Stimulated activated CD4-positive, alpha-beta T cell treated with anti-CD3 and anti-CD28 coated beads, Interleukin-12 subunit alpha, Interleukin-12 subunit beta, amount 100 ng/mL, for 48 hours (primary cell): ENCODE measurements around the gene RBFOX1.

ENCODE experiments used
- DNase-seq, 3 donors: peaks; one replicate each; pipeline ENCODE4 v3.0.0-alpha.2; 2020; ENCODE audit warnings: low read depth in 2 of 3, low spot score in 1 of 3

The RBFOX1 gene

DNA sequence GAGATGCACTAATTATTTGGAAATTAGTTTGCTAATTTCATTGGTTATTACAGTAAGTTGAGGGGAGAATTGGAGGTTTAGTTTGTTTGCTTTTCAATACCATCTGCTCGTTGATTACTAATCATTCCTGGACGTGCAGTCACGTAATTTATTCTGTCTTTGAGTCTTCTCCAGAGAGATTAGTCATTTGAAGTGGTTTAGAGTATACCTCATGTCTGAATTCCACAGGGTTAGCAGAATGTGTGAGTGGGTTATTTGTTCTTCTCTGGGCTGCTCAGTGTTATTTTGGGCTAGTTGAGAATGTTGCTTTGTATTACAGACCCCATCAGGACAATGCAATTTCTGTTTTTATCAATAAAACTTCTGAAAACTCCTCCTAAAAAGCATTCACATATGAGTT, 265.0 kb downstream of the RBFOX1 start:
- DNase-seq = no peak

DNA sequence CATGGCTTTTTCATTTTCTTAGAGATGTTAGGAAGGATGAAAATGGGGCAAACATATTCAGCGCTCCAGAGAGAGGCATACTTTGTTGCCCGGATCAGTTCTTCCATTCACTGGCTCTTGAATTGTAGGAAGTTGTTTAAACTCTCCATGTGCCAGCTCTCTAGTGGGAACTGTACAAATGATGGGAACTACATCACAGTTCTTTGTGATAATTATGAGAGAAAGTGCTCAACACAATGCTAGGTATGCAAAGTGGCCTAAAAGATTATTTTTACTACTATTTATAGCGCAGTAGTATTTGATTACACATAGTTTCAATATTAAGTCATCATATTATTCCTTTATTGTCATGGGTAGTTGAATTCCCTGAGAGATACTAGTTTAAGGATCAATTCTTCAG, 268.5 kb downstream of the RBFOX1 start:
- DNase-seq = no peak

DNA sequence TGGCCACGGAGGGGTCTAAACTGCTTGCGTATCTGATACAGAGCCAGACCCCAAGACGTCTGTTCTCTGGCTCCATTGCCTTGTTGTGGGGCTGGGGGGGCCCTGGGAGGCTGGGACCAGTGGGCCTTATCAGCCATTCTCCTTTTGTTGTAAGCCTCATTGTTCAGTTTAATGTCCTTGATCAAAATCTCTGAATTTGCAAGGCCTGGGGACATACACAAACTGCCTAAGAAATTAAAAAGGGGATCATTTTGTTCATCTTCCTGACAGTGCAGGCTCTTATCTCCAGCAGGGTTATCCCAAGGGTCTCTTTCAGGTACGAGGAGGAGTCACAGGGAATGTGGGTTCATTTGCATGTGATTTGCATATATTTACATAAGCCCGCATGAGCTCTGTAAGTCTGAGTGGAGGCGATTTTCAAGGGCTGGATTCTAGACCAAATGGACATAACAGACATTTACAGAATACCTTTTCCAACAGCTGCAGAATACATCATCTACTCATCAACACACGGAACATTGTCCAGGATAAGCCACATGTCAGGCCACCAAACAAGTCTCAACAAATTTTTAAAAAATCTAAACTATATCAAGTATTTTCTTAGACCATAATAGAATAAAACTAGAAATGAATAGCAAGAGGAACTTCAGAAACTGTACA, 269.8 kb downstream of the RBFOX1 start:
- no peak for DNase-seq

DNA sequence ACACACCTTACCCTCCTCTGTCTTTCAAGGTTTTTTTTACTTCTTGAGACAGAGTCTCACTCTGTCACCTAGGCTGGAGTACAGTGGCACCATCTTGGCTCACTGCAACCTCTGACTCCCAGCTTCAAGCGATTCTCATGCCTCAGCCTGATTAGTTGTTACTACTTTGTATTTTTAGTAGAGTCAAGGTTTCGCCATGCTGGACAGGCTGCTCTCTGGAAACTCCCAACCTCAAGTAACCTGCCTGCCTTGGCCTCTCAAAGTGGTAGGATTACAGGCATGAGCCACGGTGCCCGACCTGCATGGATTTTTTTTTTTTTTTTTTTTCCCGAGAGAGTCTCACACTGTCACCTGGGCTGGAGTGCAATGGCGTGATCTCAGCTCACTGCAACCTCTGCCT, 273.2 kb downstream of the RBFOX1 start:
- no peak for DNase-seq

DNA sequence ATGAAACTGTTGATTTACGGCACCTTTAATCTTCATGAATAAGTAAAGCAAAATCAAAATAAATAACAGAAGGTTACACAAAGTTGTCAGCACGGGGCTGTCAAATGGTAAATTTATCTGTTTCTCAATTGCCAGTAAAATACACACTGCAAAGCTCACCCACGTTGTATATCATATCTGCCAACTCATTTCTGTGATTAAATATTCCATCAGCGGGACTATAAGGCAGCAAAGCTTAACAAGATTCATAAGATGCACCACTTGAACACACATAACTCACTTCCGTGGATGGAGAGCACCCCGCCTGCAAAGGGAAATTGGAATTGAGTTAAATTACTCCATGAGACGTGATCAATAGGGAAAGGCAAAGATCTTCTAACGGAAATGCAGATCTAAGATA, 280.0 kb downstream of the RBFOX1 start:
- DNase-seq = no peak

DNA sequence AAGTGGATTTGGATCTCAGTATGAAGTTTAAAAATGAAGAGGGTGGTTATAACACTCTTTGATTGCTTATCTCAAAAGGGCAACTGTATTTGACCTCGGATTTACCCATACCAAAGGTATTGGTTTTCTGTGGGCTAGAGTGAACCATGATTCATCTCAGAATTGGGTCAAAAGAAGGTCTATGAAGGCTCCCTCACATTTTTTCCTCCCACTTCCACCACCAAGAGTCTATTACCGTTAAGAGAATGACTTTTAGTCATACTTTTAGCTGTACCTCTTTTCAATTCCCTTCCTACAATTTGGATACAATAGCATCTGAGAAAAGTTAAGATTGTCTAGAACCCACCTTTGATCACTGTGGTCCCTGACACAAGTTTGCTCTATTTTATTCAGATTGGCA, 280.9 kb downstream of the RBFOX1 start:
- DNase-seq = no peak

DNA sequence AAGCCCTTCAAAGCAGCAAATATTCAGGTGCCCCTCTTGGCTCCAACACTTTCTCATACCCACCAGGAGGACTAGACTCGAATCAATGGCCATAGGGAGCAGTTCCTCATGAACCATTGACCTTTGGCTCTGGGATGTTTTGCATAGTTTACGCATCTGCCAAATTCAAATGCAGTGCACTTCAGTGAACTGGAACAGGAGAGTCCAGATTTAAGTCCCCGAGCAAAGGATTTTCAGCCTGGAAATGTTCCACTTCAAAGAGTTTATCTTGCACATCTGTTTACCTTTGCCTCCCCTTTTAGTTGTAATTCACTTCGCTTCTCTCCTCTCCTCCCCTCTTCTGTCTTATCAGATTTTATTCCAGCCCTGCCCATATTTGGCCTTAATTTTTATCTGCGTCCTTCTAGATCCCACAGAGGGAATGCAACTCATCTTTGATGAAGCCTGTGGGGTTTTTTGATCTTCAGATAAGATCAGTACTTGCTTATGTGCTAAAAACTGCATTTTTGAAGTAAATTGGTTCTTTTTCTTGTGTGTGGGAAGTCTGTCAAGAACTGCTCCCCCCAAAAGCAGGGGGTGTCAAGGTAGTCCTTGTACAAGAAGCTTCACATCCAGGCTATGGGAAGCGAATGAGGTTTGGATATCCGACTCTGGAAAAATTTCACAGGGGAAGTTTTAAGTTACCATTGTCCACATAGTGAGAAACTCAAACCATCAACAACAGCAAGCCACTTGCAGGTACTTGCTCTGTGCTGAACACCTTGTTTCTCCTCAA, 281.6 kb downstream of the RBFOX1 start:
- DNase-seq = no peak

DNA sequence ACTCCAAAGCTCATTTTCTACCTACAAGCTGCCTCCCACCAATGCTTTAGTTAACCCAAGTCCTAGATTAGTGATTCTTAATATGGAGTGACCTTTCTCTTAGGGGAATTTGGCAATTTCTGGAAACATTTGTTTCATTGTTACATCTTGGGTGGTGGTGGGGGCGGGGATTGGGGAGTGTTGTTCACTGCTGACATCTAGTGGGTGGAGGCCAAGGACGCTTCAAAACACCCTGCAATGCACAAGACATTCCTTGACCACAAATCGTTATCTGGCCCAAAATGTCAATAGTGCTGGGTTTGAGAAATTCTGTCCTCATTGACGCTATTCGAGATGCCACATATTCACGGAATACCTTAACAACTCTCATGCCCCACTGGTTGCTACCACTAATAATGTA, 282.9 kb downstream of the RBFOX1 start:
- DNase-seq = no peak

DNA sequence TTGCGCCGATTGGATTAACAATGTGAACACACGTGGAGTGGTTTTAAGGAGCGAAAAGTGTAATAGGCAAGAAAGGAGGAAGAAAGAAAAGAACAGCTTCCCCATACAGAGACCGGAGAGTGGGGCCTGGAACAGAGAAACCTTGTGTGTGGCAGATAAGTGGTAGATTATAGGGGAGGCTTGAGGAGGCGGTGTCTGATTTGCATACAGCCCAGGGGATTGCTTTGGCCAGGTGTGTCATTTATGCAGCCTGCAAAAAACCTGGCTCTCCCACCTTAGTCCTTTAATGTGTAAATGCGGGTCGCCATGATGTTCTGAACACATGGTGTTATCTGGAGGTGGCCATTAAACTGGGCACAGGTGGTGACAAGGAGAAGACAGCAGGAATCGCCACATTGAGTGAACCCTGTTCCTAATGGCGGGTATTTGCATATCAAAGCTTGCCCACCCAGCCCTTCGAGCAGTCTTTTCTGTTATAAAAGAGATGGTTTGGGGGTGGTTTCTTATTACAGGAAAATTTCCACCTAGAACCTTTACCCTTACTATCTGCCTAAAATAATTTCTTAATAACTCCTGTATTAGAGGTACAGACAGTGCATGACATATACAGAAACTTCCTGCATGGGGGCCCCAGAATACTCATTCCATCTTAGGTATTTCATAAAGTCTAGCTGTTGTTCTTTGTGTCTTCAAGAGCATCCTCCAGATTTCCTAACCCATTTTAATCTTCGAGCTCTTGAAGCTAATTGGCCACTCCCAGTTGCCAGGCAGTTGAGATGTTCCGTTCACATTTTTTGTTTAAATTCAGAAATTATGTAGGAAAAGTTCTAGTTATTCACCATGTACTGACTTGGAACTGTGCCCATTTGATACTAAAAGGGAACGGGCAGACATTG, 292.5 kb downstream of the RBFOX1 start:
- DNase-seq = no peak

DNA sequence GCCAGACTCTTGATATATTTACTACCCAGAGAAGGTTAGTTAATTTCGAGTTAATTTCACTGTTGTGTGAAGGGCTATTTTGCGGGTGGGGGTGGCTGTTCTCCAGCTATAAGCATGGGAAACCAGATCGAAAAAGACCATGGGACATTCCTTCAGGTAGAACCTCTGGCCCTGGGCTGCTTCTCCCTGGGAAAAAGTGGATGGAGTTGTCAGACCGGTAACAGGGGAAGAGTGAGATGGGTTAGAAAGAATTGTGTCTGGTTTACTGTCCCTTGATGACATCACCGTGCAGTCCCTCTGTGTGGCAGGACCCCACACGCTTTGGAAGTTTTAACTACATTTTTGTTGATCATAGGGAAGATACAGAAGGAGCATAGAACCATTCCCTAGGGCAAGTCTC, 296.3 kb downstream of the RBFOX1 start:
- DNase-seq = no peak

DNA sequence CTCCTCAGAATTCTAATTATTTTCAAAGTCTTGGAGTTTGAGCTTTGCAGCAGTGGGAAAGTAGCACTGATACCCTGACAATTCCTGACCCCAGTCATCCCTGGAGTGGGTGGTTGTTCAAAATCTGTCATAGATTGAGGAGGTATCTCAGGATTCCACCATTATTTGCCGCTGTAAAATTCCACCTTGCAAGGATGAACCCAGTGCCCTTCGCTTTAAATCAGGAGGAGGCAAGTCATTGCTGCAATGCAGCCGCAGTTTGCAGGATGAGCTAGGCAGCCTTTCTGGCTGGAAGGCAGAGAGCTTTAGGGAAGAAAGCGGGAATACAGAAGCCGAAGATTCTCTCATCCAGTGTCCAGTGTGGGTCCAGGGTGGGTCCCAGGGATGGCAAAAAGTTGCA, 296.9 kb downstream of the RBFOX1 start:
- no peak for DNase-seq

DNA sequence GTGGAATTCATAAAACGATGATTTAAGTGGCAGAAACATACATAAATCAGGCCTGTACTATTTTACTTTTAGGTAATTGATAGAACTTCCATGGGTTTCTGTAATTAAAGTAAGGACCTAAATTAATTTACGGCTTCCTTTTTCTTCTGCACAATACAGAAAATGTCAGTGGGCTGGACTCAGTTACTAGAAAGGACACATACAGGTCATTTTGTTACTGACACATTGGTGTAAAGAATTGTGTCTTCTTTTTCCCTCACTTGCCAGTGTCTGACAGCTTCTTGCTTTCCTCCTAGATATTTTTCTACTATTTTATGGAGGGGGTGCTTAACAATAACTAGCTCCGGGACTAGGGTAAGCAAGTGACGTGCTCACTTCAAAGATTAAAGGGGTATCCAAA, 304.8 kb downstream of the RBFOX1 start:
- no peak for DNase-seq

DNA sequence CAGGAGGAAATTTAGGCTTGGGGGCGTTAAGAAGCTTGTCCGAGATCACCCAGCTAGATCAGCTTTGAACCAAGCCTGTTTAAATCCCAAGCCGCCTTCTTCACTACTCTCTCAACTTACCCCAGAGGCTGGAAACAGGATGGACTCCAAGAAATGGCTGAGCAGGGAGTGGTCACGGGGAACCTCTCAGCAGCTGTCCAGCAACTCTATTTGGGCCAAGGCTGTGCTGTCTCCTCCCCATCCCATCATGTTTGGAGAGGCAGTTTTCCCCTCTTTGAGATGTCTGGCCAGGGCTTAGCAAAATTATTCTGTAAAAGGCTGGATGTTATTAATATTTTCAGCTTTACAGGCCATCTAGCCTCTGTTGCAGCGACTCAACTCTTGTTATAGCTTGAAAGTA, 305.7 kb downstream of the RBFOX1 start:
- no peak for DNase-seq

DNA sequence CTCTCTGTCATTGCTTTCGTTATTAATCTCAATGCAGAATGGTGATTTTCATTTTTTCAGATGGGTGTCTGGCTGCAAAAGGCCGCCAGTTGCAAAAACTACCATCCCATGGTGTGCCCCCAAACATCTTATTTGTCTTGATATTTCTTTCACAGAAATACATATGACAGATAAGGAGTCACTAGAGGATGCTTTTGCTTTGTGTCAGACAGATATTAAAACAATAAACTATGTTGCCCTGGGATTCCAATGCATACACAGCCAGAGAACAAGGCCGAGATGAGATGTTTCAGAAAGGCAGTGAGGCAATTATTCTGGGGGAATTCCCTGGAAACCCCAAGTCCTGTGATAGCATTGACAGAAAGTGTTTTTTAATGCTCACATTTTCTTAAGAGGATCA, 307.7 kb downstream of the RBFOX1 start:
- DNase-seq = no peak

DNA sequence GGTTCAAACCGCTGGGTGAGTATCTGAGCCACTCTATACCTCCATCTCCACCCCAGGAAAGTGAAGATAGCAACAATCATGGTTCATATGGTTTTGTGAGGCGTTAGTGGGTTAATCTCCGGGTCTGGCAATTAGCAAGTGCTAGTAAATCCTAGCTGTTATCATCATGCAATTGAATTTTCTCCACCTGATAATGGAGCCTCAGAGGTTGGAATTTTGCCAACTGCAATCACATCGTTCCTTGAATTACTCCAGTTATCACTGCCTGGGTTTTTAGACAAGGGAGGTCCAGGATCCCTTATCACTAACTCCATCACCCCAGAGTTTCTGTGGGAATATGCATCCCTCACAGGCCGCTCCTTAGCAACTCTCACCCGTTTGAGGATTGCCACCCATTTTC, 311.5 kb downstream of the RBFOX1 start:
- DNase-seq = no peak

DNA sequence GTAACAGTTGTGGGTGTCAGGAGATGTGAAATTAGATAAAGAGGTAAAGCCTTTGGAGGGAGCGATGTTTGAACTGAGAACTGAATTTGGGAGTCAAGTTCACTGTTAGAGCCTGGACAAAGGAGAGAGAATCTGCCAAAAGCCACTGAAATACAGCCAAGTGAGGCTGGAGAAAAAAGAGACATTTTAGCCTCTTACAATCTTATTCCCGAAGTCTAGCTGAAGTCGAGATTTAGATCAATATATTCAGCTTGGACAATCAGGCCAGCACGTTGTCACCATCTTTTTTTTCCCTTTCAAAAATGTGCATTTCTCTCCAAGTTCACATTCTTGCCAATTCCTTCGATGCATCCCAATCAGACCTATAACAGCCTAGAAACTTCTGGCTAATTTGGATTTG, 312.2 kb downstream of the RBFOX1 start:
- DNase-seq = no peak

DNA sequence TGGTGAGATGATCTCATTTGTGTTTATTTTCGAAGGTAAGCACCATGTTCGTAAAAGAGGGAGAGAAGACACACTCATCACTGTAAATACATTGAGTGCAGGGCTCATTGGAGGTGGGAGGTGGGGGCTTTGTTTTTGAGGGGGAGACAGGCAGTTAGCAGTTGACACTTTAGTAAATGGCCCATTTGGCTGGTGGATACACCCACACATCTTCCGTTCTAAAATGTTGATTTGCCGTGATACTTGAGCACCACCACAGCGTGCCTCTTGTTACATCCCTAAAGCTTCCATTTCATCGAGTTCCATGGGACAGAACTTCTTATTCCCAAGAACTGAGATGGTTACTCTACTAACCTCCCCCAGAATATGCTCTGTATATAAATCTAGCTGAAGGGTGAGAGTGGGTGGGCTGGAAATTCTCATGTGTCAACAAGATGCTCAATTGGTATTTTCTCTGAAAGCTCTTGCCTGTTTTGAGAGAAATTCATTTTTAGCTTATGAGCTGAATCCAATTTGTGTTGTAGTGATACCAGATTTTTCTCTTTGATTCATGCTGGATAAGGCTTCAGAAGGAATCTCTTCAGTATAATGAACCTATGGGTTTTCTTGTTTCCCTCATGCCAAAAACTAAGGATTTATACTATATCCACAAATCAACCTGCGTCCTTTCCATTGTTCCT, 314.3 kb downstream of the RBFOX1 start:
- DNase-seq = no peak

DNA sequence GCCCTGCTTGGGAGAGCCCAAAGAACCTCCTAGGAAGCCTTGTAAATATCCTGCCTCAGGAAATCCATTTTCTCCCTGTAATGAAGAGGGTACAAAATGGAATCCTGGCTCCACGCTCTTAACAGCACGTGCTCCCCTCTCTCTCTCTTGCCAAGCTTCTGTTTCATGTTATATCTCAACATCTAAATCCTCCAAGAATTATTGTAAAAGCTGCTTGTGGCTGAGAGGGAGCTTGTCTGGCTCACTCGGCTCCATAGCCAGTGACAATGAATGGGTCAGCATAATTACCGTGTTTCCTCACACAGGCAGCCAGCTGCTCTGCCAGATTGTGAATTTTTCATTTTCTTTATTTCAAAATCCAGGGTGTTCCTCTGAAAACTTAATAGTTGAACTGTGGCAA, 317.8 kb downstream of the RBFOX1 start:
- DNase-seq = no peak

DNA sequence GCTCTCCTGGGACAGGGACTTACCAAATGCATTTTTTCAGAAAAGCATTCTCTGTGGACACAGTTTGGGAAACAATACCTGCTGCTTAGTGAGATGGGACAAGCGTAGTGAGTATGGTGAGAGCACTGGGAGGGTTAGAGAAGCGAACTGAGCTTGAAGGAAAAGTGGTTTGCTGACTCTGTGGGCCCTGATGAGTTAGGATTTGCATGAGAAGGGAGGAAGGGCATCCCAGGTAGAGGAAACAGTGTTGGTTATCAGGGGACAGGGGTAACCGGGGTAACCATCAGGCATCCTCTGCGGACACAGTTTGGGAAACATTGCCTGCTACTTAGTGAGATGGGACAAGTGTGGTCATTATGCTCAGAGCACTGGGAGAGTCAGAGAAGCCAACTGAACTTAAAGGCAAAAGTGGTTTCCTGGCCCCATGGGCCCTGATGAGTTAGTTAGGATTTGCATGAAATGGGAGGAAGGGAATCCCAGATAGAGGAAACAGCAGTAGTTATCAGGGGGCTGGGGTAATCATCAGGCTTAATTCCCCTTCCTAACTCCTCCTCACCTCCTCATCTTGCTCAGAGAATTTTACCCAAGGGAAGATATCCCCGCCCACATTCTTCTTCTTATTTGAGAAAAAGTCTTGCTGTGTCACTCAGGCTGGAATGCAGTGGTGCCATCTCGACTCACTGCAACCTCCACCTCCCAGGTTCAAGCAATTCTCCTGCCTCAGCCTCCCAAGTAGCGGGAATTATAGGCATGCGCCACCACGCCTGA, 319.3 kb downstream of the RBFOX1 start:
- DNase-seq = no peak

DNA sequence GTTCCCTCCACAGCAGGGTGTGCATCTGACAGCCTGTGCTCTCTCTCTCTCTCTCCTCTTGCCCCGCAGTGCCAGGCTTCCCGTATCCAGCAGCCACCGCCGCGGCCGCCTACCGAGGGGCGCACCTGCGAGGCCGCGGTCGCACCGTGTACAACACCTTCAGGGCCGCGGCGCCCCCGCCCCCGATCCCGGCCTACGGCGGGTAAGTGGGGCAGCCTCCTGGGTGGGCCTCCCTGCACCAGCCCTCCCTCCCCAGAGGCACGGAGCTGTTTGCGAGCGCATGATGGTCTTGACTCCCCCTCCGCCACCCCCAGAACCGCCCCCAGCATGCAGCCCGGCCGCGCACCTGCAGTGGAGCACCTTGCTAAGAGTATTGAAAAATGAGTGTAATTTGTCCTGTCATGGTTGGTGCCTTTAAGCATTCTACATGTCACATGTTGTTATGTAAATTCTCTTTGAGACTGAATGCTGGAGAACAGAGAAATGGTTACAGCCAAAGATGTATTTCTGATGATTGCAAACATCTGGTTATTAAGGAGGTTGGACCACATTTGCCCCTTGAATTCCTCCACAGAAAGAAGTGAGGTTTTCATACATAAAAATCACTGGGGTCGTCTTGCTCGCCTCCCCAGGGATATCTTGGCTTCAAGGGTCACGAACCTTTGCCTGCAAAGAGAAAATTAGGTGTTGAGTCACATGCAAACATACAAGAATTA, 321.3 kb downstream of the RBFOX1 start:
- DNase-seq = no peak
